ENCODE measurements around the gene IL18RAP.

Gene IL18RAP

GRCh38 chr2:102438111-102438510 lies 15.2 kb downstream of the IL18RAP start:
- H3K4me3 ChIP-seq (ENCODE audit: low read depth, low read length), result no peak overlapping the region
- TF ChIP-seq CTCF (conservative IDR thresholded peaks at IDR 0.05; ENCODE audit: low read depth, low read length), result no peak
- DNase-seq (ENCODE audit: low read depth), result no peak

- no peak overlapping the region for H3K4me3 ChIP-seq (ENCODE audit: low read depth, low read length)
- no peak for TF ChIP-seq CTCF (conservative IDR thresholded peaks at IDR 0.05; ENCODE audit: low read depth, low read length)
- no peak for DNase-seq (ENCODE audit: low read depth)
Observed at GRCh38 chr2:102438578-102438977, 15.6 kb downstream of the IL18RAP start.

- no peak overlapping the region for H3K4me3 ChIP-seq (ENCODE audit: low read depth, low read length)
- peak; percentile 93 for DNase-seq (ENCODE audit: low read depth)
- no peak for TF ChIP-seq CTCF (conservative IDR thresholded peaks at IDR 0.05; ENCODE audit: low read depth, low read length)
Observed at GRCh38 chr2:102439065-102439695, 16.2 kb downstream of the IL18RAP start.

- TF ChIP-seq CTCF (conservative IDR thresholded peaks at IDR 0.05; ENCODE audit: low read depth, low read length), result peak; percentile 74
- peak; percentile 76 for DNase-seq (ENCODE audit: low read depth)
- H3K4me3 ChIP-seq (ENCODE audit: low read depth, low read length), result no peak overlapping the region
Observed at GRCh38 chr2:102442967-102443828, 20.2 kb downstream of the IL18RAP start.

- no peak for TF ChIP-seq CTCF (conservative IDR thresholded peaks at IDR 0.05; ENCODE audit: low read depth, low read length)
- no peak for DNase-seq (ENCODE audit: low read depth)
- no peak overlapping the region for H3K4me3 ChIP-seq (ENCODE audit: low read depth, low read length)
Observed at GRCh38 chr2:102444233-102444632, 21.3 kb downstream of the IL18RAP start.

- TF ChIP-seq CTCF (conservative IDR thresholded peaks at IDR 0.05; ENCODE audit: low read depth, low read length), result no peak
- no peak for DNase-seq (ENCODE audit: low read depth)
- no peak overlapping the region for H3K4me3 ChIP-seq (ENCODE audit: low read depth, low read length)
Observed at GRCh38 chr2:102446936-102447335, 24.0 kb downstream of the IL18RAP start.
